Stomach smooth muscle (tissue), 2 donors: Measurements from ENCODE around the gene PCDHGA8.
"Not testable (repeated sequence)": the region's sequence is repeated elsewhere in the genome, so short reads cannot be mapped to it uniquely, and the experiment has no call there.

Experiments
- H3K27ac ChIP-seq: one replicate; pipeline ENCODE4 v1.7.0; 2013; ENCODE audit warnings: mild to moderate bottlenecking, low read length, inconsistent platforms
- H3K27me3 ChIP-seq, 2 donors: one replicate each; pipeline ENCODE4 v1.7.0; 2013; ENCODE audit warnings: low read length in 2 of 2; ENCODE audit not compliant: insufficient read depth in 2 of 2, control insufficient read depth in 1 of 2
- H3K36me3 ChIP-seq, 2 donors: one replicate each; pipeline ENCODE4 v1.7.0; 2013; ENCODE audit warnings: low read length in 2 of 2; ENCODE audit not compliant: control insufficient read depth in 2 of 2, insufficient read depth in 2 of 2
- H3K4me1 ChIP-seq: one replicate; pipeline ENCODE4 v1.7.0; 2013; ENCODE audit warnings: low read length; ENCODE audit not compliant: control insufficient read depth, insufficient read depth
- H3K4me3 ChIP-seq, 2 donors: one replicate each; pipeline ENCODE4 v1.7.0; 2013; ENCODE audit warnings: low read length in 2 of 2
- H3K9ac ChIP-seq, 2 donors: one replicate each; pipeline ENCODE4 v1.7.0; 2013; ENCODE audit warnings: low read length in 2 of 2, mild to moderate bottlenecking in 1 of 2
- H3K9me3 ChIP-seq, 2 donors: one replicate each; pipeline ENCODE4 v1.7.0; 2013; ENCODE audit warnings: low read length in 2 of 2; ENCODE audit not compliant: control insufficient read depth in 2 of 2
- donor health status: healthy.
- donor health status: Pancreatic carcinoma.

PCDHGA8 gene

GRCh38 chr5:141392429-141393198 lies at the start of gene PCDHGA8:
Gene PCDHGA8, plus strand, starts transcription at chr5:141392633. Its CDS starts 181 bp downstream, at chr5:141392814.
- peaks cover 2 to 3% of the 10 kb centered on the region in 2 donors for H3K36me3 ChIP-seq
- no peaks in the 10 kb centered on the region for H3K4me1 ChIP-seq
- H3K27me3 ChIP-seq: peaks cover 0 to 3% of the 10 kb centered on the region in 2 donors
- H3K9ac ChIP-seq: no peak within 1 kb of the TSS
- H3K4me3 ChIP-seq: peak within 1 kb of the TSS; percentile 15 to 37
- H3K9me3 ChIP-seq: peaks cover 37 to 75% of the 10 kb centered on the region in 2 donors
- H3K27ac ChIP-seq: no peak within 1 kb of the TSS

- Histone ChIP-seq H3K4me1 (no peaks in the 10 kb centered on the region), H3K27me3 (peaks cover 0 to 4% of the 10 kb centered on the region in 2 donors), H3K4me3 (no peak overlapping the region)
These were observed 49.7 kb upstream of the PCDHGA8 start for GRCh38 chr5:141342773-141343172.

GRCh38 chr5:141343242-141343952 lies 49.0 kb upstream of the PCDHGA8 start, which contains the start of gene PCDHGA3:
Gene PCDHGA3, plus strand, starts transcription at chr5:141343829. Its CDS starts 205 bp downstream, at chr5:141344034.
- Histone ChIP-seq H3K4me1 (no peaks in the 10 kb centered on the region), H3K27ac (no peak within 1 kb of the TSS), H3K36me3 (no peaks in the 10 kb centered on the region), H3K4me3 (peak within 1 kb of the TSS in 1 of 2 donors; percentile 54), H3K27me3 (peaks cover 0 to 4% of the 10 kb centered on the region in 2 donors), H3K9me3 (peaks cover 46 to 53% of the 10 kb centered on the region in 2 donors), H3K9ac (no peak within 1 kb of the TSS)

More at GRCh38 chr5:141342773-141343172, 49.7 kb upstream of the PCDHGA8 start:
- H3K36me3 ChIP-seq: no peaks in the 10 kb centered on the region
- H3K27ac ChIP-seq: no peak overlapping the region
- no peak overlapping the region for H3K9ac ChIP-seq
- peaks cover 52 to 59% of the 10 kb centered on the region in 2 donors for H3K9me3 ChIP-seq

GRCh38 chr5:141343953-141344463 lies 48.4 kb upstream of the PCDHGA8 start:
- Histone ChIP-seq H3K9ac (no peak overlapping the region), H3K9me3 (peaks cover 43 to 46% of the 10 kb centered on the region in 2 donors), H3K4me3 (peak overlapping the region in 1 of 2 donors; percentile 54), H3K27ac (no peak overlapping the region), H3K27me3 (peaks cover 0 to 4% of the 10 kb centered on the region in 2 donors), H3K4me1 (no peaks in the 10 kb centered on the region), H3K36me3 (no peaks in the 10 kb centered on the region)

GRCh38 chr5:141345327-141345726 lies 47.1 kb upstream of the PCDHGA8 start:
- Histone ChIP-seq H3K36me3 (no peaks in the 10 kb centered on the region), H3K27ac (no peak overlapping the region), H3K27me3 (peaks cover 0 to 4% of the 10 kb centered on the region in 2 donors), H3K4me1 (no peaks in the 10 kb centered on the region), H3K9ac (no peak overlapping the region), H3K9me3 (peaks cover 36 to 38% of the 10 kb centered on the region in 2 donors), H3K4me3 (no peak overlapping the region)

GRCh38 chr5:141346017-141346416 lies 46.4 kb upstream of the PCDHGA8 start:
- H3K36me3 ChIP-seq, H3K27me3 ChIP-seq, H3K4me1 ChIP-seq, H3K4me3 ChIP-seq, H3K9ac ChIP-seq, H3K27ac ChIP-seq: not testable (repeated sequence)
- peaks cover 38 to 43% of the 10 kb centered on the region in 2 donors for H3K9me3 ChIP-seq

GRCh38 chr5:141349917-141350619 lies 42.4 kb upstream of the PCDHGA8 start, which contains the start of gene PCDHGB1:
Gene PCDHGB1, plus strand, starts transcription at chr5:141350099. Its CDS starts 162 bp downstream, at chr5:141350261.
- peaks cover 0 to 7% of the 10 kb centered on the region in 2 donors for H3K27me3 ChIP-seq
- H3K4me3 ChIP-seq: peak within 1 kb of the TSS; percentile 40 to 65
- H3K27ac ChIP-seq: no peak within 1 kb of the TSS
- H3K9ac ChIP-seq: no peak within 1 kb of the TSS
- no peaks in the 10 kb centered on the region for H3K36me3 ChIP-seq
- H3K4me1 ChIP-seq: no peaks in the 10 kb centered on the region
- H3K9me3 ChIP-seq: peaks cover 26 to 44% of the 10 kb centered on the region in 2 donors

- Histone ChIP-seq H3K9me3 (peaks cover 31 to 52% of the 10 kb centered on the region in 2 donors), H3K4me3 (peak overlapping the region in 1 of 2 donors; percentile 65)
These were observed 40.8 kb upstream of the PCDHGA8 start for GRCh38 chr5:141351591-141351990.

GRCh38 chr5:141354900-141355469 lies 37.4 kb upstream of the PCDHGA8 start, which contains the start of gene PCDHGA4:
Gene PCDHGA4, plus strand, starts transcription at chr5:141355021. Its CDS starts 87 bp downstream, at chr5:141355108.
- Histone ChIP-seq H3K9ac (no peak within 1 kb of the TSS), H3K9me3 (peaks cover 35 to 70% of the 10 kb centered on the region in 2 donors), H3K27me3 (peaks cover 0 to 7% of the 10 kb centered on the region in 2 donors), H3K4me1 (no peaks in the 10 kb centered on the region), H3K36me3 (peaks cover 0 to 2% of the 10 kb centered on the region in 2 donors), H3K27ac (no peak within 1 kb of the TSS), H3K4me3 (peak within 1 kb of the TSS; percentile 42 to 70)

More at GRCh38 chr5:141351591-141351990, 40.8 kb upstream of the PCDHGA8 start:
- H3K27ac ChIP-seq: no peak overlapping the region
- H3K36me3 ChIP-seq: peaks cover 0 to 2% of the 10 kb centered on the region in 2 donors
- H3K9ac ChIP-seq: no peak overlapping the region
- no peaks in the 10 kb centered on the region for H3K4me1 ChIP-seq
- H3K27me3 ChIP-seq: peaks cover 0 to 7% of the 10 kb centered on the region in 2 donors
